Fibroblast of lung (primary cell): Measurements from ENCODE around the gene ANLN.

Experiments
- EZH2 ChIP-seq: IDR thresholded peaks from 2 replicates; pipeline ENCODE4 v1.5.1; 2012; ENCODE audit warnings: low read length, control low read depth, mild to moderate bottlenecking; ENCODE audit errors: missing control alignments
- TF ChIP-seq, protein P1 (sequence below), 2 donors: IDR thresholded peaks in 1 of 2; conservative IDR thresholded peaks in 1 of 2; 1 replicate in 1 of 2; 2 replicates in 1 of 2; pipeline ENCODE4 v1.5.1; 2011 to 2012; ENCODE audit warnings: low read length in 2 of 2, control low read depth in 1 of 2, inconsistent platforms in 1 of 2, low read depth in 1 of 2, mild to moderate bottlenecking in 1 of 2

DNA sequence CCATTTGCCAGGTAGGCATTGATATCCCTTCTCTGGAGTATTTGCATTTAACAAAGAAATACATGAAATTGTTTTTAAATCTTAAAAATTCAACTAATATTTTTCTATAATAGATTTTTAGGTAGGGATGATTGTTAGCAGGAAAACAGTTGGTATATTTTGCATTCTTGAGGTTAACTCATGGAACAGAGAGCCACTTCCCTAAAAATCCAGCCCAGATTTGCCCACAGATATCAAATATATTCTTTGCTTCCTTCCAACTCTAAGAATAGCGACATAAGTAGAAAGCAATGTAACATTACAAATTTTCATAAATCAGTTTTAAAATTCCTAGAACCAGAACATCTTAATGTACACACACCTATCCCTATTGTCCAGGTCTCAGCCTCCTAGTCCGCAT is 45.0 kb upstream of the ANLN start:
- TF ChIP-seq, protein P1, sequence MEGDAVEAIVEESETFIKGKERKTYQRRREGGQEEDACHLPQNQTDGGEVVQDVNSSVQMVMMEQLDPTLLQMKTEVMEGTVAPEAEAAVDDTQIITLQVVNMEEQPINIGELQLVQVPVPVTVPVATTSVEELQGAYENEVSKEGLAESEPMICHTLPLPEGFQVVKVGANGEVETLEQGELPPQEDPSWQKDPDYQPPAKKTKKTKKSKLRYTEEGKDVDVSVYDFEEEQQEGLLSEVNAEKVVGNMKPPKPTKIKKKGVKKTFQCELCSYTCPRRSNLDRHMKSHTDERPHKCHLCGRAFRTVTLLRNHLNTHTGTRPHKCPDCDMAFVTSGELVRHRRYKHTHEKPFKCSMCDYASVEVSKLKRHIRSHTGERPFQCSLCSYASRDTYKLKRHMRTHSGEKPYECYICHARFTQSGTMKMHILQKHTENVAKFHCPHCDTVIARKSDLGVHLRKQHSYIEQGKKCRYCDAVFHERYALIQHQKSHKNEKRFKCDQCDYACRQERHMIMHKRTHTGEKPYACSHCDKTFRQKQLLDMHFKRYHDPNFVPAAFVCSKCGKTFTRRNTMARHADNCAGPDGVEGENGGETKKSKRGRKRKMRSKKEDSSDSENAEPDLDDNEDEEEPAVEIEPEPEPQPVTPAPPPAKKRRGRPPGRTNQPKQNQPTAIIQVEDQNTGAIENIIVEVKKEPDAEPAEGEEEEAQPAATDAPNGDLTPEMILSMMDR (conservative IDR thresholded peaks at IDR 0.05 in 1 of 2, IDR thresholded peaks at IDR 0.05 in 1 of 2; ENCODE audit: low read depth in 1 of 2, low read length in 2 of 2): no peak
- no peak for TF ChIP-seq EZH2
